OCI-LY3 (cell line): ENCODE results near the gene CREB5.

ENCODE experiments used
- CTCF ChIP-seq: fragments of 200-600, 300-600 bp; sonication (generic); IDR thresholded peaks from 2 replicates; pipeline ENCODE4 v1.5.1; 2014; ENCODE audit warnings: antibody characterized with exemption, low read length, low read depth
- EZH2phosphoT487 ChIP-seq: fragments of 200-600 bp; shearing (Covaris generic); IDR thresholded peaks from 2 replicates; pipeline ENCODE4 v1.6.1; 2018; ENCODE audit warnings: antibody characterized with exemption, mixed run types, low read depth

GRCh38 chr7:28498636-28499035, 86.3 kb downstream of the CREB5 start:
- no peak for TF ChIP-seq CTCF
- TF ChIP-seq EZH2phosphoT487 = no peak
